GM19324 (cell line): ENCODE data around the gene GSTK1.
"Not testable (repeated sequence)": the region's sequence is repeated elsewhere in the genome, so short reads cannot be mapped to it uniquely, and the experiment has no call there.

Experiments
- ATAC-seq: cut with Tn5 transposase; IDR thresholded peaks from one replicate; pipeline ENCODE4 v1.9.1; 2021; ENCODE audit warnings: mild to moderate bottlenecking, moderate library complexity; ENCODE audit not compliant: unreplicated experiment, low FRiP score

Gene GSTK1

DNA sequence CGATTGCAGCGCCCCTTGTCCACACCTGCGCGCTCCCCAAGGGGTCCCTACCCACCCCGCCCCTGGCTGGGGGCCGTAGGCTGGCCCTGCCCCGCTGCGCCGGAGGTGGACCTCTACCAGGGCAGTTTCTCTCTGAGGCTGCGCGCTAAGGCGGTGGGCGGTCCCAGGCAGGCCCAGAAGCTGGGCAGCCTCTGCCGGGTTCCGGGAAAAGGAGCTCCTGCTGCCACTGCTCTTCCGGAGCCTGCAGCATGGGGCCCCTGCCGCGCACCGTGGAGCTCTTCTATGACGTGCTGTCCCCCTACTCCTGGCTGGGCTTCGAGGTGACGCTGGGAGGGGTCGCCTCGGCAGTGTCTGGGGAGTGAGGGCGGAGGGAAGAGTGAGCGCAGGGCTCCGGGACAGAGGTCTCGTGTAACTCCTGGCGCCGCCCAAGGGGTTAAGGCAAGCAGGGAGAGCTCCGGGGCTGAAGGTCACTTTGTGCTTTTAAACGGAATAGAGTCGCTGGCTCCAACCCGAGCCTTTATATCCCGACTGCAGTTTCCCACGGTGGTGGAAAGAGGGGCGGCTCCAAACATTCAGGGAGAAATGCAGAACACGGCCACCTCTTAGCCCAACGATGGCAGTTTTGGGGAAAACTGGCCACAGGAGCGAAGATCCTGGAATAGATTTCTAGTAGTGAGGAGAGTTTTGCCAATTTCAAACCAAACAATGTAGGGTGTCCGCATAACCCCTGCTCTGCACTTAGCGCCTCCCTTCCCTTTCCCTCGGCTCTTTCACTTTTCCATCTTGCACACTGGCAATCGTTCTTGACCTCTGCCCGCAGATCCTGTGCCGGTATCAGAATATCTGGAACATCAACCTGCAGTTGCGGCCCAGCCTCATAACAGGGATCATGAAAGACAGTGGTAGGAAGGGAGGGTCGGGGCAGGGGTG lies at the start of gene GSTK1:
Gene GSTK1 (plus strand): TSS at position 176 of the 930 bp plus-strand sequence. CDS start 73 bp downstream, at position 249.
- peak; percentile 99 for ATAC-seq

DNA sequence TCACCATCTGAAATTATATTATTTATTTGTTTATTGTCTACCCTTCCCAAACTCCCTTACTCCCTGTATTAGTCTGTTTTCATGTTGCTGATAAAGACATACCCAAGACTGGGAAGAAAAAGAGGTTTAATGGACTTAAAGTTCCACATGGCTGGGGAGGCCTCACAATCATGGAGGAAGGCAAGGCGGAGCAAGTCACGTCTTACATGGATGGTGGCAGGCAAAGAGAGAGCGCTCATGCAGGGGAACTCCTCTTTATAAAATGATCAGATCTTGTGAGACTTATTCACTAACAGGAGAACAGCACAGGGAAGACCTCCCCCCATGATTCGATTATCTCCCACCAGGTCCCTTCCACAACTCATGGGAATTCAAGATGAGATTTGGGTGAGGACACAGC lies 49.8 kb upstream of the GSTK1 start:
- not testable (repeated sequence) for ATAC-seq

DNA sequence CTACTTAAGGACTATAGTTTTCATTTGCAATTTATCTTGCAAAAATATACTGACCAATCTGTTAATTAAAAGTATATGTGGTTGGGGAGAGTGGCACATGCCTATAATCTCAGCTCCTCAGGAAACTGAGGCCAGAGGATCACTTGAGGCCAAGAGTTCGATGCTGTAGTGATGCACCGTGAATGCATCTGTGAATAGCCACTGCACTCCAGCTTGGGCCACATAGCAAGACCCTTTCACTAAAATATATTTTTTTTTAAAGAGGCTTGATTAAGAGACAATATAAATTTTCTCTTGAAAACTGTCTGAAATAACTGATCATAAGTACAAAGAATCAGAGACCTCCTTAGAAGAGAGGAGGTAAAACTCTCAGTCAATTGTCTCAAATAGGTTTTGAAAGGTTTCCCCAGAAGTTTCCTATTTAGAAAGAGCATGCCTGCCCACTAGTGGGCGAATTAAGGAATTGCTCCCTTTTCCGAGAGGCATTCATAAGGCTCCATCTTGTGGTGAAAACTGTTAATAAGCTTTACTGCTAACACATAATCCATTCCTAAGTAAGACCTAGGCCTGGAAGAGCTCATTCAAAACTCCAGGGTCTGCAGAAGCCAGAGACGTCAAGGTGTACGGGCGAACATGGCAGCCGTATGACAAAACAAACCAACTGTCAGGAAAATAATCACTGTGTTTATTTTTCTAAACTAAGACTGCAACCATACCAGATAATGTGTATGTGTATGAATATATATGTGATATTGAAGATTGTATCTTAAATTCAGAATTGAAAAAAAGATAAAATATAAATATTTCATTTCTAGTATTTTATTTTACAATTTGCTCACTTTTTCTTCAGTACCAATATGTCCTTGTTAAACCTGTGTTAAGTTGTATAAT lies 48.2 kb upstream of the GSTK1 start:
- ATAC-seq = peak; percentile 72

DNA sequence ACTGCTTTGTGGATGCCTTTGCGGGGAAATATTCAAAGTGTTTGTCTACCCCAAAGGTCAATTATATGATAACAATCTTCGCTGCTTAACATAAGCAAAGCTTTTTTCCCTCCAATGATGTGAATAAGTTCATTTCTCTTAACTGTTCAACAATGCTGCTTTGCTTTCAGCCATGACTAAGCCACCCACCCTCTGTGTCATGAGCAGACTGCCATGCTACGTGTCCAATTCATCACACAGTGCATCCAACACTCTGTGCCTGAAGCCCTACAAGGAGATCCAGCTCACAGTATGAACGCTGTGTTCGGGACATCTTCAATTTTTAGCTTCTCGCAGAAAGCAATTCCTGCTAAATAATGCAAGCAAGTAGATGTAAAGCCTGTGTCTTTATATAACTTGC lies 47.1 kb upstream of the GSTK1 start:
- no peak for ATAC-seq

DNA sequence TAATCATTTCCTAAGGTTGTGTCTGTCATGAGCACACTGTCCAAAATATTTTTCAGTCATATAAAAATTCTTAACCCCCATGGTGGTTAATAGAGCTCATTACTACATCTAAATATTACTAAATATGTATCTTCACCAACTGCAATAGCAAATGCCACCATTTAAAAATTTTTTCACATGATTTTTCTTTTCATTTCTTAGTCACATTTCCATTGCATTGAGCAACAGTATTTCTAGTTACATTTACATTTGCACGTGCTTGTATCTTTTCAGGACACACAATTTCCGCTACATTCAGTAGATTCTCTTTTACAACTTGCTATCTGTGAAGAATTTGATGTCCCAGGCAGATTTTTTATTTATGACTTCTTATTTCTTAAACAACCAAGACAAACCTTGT lies 46.6 kb upstream of the GSTK1 start:
- ATAC-seq = no peak

DNA sequence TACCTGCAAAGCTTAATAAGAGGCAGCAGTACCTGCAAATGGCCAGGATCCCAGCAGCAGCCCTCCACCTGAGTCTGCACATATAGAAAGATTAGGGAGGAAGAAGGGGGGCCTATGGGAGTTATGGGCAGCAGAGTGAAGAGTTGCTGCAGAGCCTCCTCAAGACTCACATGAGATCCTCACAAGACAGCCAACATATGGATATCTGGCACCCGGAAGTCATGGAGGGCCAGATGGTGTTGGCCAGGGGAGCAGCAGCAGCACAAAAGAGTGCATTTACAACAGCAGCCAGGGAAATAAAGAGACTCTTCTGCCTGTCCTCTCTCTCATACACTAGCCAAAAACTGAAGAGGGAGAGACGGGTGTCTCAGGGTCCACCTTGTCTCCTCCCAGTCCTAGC lies 45.4 kb upstream of the GSTK1 start:
- no peak for ATAC-seq

DNA sequence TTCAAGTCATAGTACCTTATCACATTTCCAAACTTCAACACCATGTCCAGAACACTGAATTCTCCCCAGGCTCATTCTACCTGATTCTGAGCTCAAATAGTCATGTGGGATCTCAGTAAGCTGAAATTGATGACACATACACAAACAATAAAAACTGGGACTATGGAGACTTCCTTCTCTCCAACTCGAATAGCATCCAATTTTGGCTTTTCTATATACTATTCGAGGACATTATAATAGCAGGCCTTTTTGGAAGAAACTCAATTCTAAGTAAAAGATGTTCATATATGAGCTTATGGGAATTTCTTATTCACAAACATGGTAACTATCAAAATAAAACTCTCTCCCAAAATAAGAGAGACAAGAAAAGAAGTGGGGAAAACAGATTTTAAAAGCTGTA lies 42.0 kb upstream of the GSTK1 start:
- no peak for ATAC-seq

DNA sequence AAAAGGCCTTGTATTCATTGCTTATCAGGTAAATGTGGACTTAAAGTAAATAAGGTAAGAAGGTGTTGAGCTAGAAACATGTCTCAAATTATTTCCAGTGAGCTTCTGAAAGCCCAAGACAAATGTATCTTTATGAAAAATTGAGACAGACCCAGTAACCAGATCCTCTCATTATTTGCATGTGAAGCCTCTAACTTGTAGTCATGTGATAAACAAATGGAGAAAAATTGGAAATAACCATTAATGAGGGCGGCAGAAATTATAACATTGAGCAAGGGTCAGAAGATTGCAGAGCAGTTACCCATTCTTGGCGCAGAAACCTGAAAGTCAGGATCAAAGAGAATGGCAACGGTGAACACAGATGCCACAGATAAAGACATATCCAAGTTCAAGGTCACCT lies 41.5 kb upstream of the GSTK1 start, which contains the start of gene TAS2R40:
Gene TAS2R40 (plus strand): TSS at position 301 of the 400 bp plus-strand sequence. CDS start 42 bp downstream, at position 343.
- ATAC-seq = no peak

DNA sequence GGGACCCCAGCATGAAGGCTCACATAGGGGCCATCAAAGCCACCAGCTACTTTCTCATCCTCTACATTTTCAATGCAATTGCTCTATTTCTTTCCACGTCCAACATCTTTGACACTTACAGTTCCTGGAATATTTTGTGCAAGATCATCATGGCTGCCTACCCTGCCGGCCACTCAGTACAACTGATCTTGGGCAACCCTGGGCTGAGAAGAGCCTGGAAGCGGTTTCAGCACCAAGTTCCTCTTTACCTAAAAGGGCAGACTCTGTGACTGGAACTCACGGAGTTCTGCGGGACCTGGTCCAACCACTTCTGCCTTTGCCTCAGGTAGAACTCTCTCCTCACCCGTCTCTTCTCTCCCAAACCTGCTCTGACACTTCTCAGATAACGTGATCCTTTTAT lies 40.5 kb upstream of the GSTK1 start:
- no peak for ATAC-seq

DNA sequence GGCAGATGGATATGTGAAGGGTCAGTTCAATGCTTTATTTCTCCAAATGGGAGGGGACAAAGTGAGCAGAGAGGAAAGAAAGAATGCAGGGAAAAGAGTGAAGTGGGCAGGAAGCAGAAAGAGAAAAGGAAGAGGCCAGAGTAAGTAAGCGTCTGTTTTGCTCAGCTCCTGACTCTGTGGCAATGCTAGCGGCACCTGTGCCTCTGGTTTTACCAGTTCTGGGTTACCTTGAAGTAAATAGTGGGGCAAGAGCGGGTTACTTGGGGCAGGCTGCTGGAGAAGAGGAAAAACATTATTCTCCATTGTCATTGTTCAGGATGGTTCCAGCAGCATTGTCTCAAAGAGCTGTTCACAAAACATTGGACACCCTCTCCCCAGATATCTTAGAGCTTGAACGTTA lies 39.5 kb upstream of the GSTK1 start:
- no peak for ATAC-seq

DNA sequence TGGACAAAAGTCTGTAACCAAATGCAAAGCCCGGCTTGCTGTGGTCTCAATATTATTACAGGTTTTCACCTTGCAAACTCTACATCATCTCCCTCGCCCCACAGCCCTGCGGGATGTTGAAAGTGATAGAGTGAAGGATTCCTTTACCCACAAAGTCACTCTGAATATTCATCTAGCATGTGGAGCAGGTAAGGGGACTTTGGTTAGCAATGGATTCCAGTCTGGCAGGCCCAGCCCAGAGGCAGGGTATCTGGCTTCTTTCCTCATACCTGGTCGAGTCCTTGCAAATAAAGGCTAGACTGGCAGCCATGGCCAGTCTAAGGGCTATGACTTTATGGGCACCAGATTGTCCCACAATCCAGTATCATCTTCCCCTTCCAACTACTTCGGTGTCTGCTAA lies 38.2 kb upstream of the GSTK1 start:
- ATAC-seq = no peak

DNA sequence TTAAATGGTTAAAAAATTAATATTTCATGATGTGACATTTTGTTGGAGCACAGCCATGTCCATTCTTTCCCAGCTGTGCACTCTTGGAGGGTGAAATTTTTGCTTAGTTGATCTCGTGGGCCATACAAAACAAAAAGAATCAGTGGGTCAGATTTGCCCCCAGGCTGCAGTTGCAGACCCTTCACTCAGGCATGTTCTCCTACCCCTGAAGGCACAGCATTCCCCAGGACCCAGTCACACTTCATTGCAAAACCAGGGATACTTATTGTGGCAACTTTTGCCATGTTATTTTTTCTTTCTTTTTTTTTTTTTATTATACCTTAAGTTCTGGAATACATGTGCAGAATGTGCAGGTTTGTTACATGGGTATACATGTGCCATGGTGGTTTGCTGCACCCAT lies 35.4 kb upstream of the GSTK1 start:
- no peak for ATAC-seq

DNA sequence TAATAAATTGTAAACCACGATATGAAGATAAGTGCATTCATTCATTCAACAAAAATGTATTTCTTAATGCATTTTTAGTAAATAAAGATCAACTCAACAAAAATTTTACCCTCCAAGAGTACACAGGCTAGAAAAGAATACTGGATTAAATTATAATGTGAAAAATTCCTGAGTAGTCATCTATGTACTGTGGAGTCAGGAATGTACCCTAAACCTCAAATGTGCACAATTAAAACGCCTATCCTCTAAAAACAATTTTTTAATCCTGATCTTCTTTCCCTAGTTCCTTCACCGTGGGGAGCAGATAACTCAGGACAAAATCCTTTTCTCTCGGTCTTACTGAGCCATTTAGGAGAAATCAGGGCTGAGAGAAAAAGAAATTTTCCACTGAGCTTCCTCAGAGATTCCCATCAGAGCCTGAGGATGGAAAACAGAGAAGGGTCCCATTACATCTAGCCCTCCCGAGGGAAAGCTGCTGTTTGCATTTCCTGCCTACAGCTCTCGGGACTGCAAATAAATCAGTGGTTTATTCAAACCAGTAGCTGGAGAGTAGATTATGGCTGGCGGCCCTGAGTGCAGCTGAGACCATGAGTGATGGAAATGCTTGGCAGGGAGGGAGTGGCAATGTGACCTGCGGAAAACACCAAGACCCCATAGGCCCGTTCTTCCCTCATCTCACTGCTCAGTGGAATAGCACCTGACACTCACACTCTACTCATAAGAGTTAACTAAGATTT lies 34.0 kb upstream of the GSTK1 start:
- no peak for ATAC-seq

DNA sequence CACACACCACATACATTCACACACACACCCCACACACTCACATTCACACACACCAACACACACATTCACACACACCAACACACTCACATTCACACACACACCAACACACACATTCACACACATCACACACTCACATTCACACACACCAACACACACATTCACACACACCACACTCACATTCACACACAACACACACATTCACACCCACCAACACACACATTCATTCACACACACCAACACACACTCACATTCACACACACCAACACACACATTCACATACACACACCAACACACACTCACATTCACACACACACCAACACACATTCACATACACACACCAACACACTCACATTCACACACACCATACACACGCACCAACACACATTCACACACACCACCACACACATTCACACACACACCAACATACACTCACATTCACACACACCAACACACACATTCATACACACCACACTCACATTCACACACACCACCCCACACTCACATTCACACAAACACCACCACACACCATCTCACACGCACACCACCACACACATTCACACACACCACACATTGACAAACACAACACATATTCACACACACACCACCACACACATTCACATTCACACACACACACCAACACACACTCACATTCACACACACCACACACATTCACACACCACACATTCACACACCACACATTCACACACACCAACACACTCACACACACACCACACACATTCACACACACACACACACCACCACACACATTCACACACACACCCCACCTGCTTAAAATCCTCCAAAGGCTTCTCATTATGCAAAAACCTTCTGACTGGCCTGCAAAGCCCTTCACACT lies 32.4 kb upstream of the GSTK1 start:
- no peak for ATAC-seq

DNA sequence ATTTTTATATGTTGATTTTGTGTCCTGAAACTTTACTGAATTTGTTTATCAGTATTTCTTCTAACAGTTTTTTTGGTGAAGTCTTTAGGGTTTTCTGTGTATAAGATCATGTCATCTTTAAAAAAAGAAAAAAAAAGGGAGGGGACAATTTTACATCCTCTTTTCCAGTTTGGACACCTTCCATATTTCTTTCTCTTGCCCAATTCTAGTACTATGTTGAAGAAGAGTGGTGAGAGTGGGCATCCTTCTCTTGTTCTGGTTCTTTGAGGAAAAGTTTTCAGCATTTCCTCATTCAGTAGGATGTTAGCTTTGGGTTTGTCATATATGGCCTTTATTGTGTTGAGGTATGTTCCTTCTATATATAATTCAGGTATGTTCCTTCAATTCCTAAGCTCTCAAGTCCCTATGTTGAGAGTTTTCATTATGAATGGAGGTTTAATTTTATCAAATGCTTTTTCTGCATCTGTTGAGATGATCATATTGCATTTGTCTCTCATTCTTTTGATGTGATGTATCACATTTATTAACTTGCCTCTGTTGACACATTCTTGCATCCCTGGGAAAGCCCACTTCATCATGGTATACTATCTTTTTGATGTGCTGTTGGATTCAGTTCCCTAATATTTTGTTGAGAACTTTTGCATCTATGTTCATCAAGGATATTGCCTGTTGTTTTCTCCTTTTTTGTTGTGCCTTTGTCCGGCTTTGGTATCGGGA lies 29.3 kb upstream of the GSTK1 start:
- ATAC-seq = no peak

DNA sequence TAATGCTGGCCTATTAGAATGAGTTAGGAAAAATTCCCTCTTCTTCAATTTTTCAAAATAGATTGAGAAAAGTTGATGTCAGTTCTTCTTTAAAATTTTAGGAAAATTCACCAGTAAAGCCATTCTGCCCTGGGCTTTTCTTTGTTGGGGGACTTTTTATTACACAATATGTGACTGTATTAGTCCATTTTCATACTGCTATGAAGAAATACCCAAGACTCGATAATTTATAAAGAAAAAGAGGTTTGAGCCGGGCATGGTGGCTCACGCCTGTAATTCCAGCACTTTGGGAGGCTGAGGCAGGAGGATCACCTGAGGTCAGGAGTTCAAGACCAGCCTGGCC lies 28.7 kb upstream of the GSTK1 start:
- no peak for ATAC-seq

DNA sequence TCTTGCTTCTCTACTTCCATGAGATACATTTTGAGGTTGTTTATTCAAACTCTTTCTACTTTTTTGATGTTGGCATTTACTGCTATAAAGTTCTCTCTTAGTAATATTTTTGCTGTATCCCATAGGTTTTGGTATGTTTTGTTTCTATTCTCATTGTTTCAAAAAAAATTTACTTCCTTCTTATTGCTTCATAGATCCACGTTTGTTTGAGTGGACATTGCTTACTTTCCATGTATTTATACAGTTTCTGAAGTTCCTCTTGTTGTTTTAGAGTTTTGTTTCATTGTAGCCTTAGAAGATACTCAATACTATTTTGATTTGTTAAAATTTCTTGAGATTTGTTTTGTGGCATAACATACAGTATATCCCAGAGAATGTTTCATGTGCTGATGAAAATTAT lies 27.7 kb upstream of the GSTK1 start:
- ATAC-seq = no peak

DNA sequence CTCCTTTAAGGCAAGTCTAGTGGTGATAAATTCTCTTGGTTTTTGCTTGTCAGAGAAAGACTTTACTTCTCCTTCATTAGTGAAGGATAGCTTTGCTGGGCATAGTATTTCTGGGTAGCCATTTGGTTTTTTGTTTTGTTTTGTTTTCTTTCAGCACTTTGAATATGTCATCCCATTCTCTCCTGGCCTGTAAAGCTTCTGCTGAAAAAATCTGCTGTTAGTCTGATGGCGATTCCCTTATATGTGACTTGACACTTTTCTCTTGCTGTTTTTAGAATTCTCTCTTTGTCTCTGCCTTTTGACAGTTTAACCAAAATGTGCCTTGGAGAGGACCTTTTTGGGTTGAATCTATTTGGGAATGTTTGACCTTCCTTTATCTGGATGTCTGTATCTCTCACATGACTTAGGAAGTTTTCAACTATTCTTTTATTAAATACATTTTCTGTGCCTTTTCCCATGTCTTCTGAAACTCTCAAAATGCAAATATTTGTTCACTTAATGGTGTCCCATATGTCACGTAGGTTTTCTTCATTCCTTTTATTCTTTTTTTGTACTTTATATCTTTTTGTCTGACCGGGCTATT lies 26.7 kb upstream of the GSTK1 start:
- ATAC-seq = no peak

DNA sequence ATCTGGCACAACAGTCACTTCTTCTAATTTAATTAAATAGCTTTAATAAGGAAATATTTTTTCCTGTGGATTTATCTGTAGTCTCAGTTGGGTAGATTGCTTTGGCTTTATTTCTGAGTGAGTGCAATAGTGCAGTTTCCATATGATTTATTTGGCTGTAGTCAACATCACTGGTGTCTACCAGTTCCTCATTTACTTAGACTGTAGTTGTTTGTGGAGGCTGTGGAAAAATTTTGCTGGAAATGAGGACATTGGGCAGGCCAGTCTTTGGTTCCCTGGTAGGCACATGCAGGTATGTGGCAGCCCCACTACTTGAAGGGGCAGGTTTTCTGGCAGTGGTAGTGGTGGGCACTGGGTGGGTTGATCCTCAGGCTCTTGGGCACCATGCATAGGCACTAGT lies 25.9 kb upstream of the GSTK1 start:
- no peak for ATAC-seq
